ENCODE results near the gene HOXD3. TPM values are rescaled to one million over a fixed set of nuclear protein-coding genes. Genes with fewer than 3 reads are reported as not detected.
A peak's percentile ranks its signal among the peaks of the same experiment; 100 is the strongest.

Gene HOXD3
- total RNA-seq, 3 donors from 2014 or later = not detected

GRCh38 chr2:176126929-176127773, 30.0 kb upstream of the HOXD3 start:
- DNase-seq (peak; percentile 71), ATAC-seq (no peak)
- peaks cover 4% of the 10 kb centered on the region for H3K9me3 Mint-ChIP-seq
- peaks cover 79% of the 10 kb centered on the region for H3K27me3 Mint-ChIP-seq (ENCODE audit: low read depth)
- peaks cover 29% of the 10 kb centered on the region for H3K4me1 Mint-ChIP-seq (ENCODE audit: low read depth)
- no peak overlapping the region for H3K4me3 Mint-ChIP-seq
- H3K36me3 Mint-ChIP-seq (ENCODE audit: insufficient read depth) = no peaks in the 10 kb centered on the region

GRCh38 chr2:176127774-176128072, 29.4 kb upstream of the HOXD3 start:
- DNase-seq (no peak), ATAC-seq (no peak)
- peaks cover 82% of the 10 kb centered on the region for H3K27me3 Mint-ChIP-seq (ENCODE audit: low read depth)
- no peaks in the 10 kb centered on the region for H3K36me3 Mint-ChIP-seq (ENCODE audit: insufficient read depth)
- H3K4me1 Mint-ChIP-seq (ENCODE audit: low read depth) = peaks cover 31% of the 10 kb centered on the region
- peak overlapping the region; percentile 11 for H3K4me3 Mint-ChIP-seq
- peaks cover 4% of the 10 kb centered on the region for H3K9me3 Mint-ChIP-seq

GRCh38 chr2:176128172-176128981, 28.7 kb upstream of the HOXD3 start:
- Mint-ChIP-seq H3K36me3 (ENCODE audit: insufficient read depth) (no peaks in the 10 kb centered on the region), H3K4me1 (ENCODE audit: low read depth) (peaks cover 31% of the 10 kb centered on the region), H3K9me3 (peaks cover 4% of the 10 kb centered on the region), H3K4me3 (peak overlapping the region; percentile 59), H3K27me3 (ENCODE audit: low read depth) (peaks cover 85% of the 10 kb centered on the region)
- no peak for ATAC-seq
- DNase-seq = no peak

GRCh38 chr2:176128982-176129796, 27.9 kb upstream of the HOXD3 start, which contains the start of gene HOXD8:
Gene HOXD8, plus strand, starts transcription at chr2:176129705. Its CDS starts 662 bp downstream, at chr2:176130367.
- peaks cover 26% of the 10 kb centered on the region for H3K4me1 Mint-ChIP-seq (ENCODE audit: low read depth)
- peak in 1 of 2 donors; percentile 16 for ATAC-seq
- peaks cover 85% of the 10 kb centered on the region for H3K27me3 Mint-ChIP-seq (ENCODE audit: low read depth)
- H3K4me3 Mint-ChIP-seq = peak within 1 kb of the TSS; percentile 59
- no peak for DNase-seq
- no peaks in the 10 kb centered on the region for H3K36me3 Mint-ChIP-seq (ENCODE audit: insufficient read depth)
- peaks cover 4% of the 10 kb centered on the region for H3K9me3 Mint-ChIP-seq

GRCh38 chr2:176129813-176130146, 27.3 kb upstream of the HOXD3 start:
- peaks cover 4% of the 10 kb centered on the region for H3K9me3 Mint-ChIP-seq
- DNase-seq (no peak), ATAC-seq (peak; percentile 4 to 12)
- H3K4me1 Mint-ChIP-seq (ENCODE audit: low read depth) = peaks cover 26% of the 10 kb centered on the region
- H3K36me3 Mint-ChIP-seq (ENCODE audit: insufficient read depth) = no peaks in the 10 kb centered on the region
- no peak overlapping the region for H3K4me3 Mint-ChIP-seq
- H3K27me3 Mint-ChIP-seq (ENCODE audit: low read depth) = peaks cover 85% of the 10 kb centered on the region

GRCh38 chr2:176130147-176130956, 26.8 kb upstream of the HOXD3 start:
- H3K36me3 Mint-ChIP-seq (ENCODE audit: insufficient read depth) = peaks cover under 1% of the 10 kb centered on the region
- peaks cover 27% of the 10 kb centered on the region for H3K4me1 Mint-ChIP-seq (ENCODE audit: low read depth)
- H3K4me3 Mint-ChIP-seq = peak overlapping the region; percentile 48
- DNase-seq = no peak
- ATAC-seq = peak; percentile 42 to 49
- H3K27me3 Mint-ChIP-seq (ENCODE audit: low read depth) = peaks cover 85% of the 10 kb centered on the region
- peaks cover 4% of the 10 kb centered on the region for H3K9me3 Mint-ChIP-seq

- peak overlapping the region; percentile 48 for H3K4me3 Mint-ChIP-seq
- H3K4me1 Mint-ChIP-seq (ENCODE audit: low read depth) = peaks cover 32% of the 10 kb centered on the region
- H3K9me3 Mint-ChIP-seq = peaks cover 4% of the 10 kb centered on the region
- peaks cover 85% of the 10 kb centered on the region for H3K27me3 Mint-ChIP-seq (ENCODE audit: low read depth)
- peaks cover 2% of the 10 kb centered on the region for H3K36me3 Mint-ChIP-seq (ENCODE audit: insufficient read depth)
- DNase-seq (no peak), ATAC-seq (no peak)
Observed at GRCh38 chr2:176130957-176131847, 25.9 kb upstream of the HOXD3 start.

GRCh38 chr2:176131848-176132158, 25.3 kb upstream of the HOXD3 start:
- peaks cover 4% of the 10 kb centered on the region for H3K9me3 Mint-ChIP-seq
- peak overlapping the region; percentile 74 for H3K4me3 Mint-ChIP-seq
- H3K36me3 Mint-ChIP-seq (ENCODE audit: insufficient read depth) = peaks cover 2% of the 10 kb centered on the region
- peaks cover 32% of the 10 kb centered on the region for H3K4me1 Mint-ChIP-seq (ENCODE audit: low read depth)
- H3K27me3 Mint-ChIP-seq (ENCODE audit: low read depth) = peaks cover 81% of the 10 kb centered on the region
- DNase-seq (no peak), ATAC-seq (no peak)

- DNase-seq (no peak), ATAC-seq (no peak)
- Mint-ChIP-seq H3K4me3 (peak overlapping the region; percentile 74), H3K4me1 (ENCODE audit: low read depth) (peaks cover 32% of the 10 kb centered on the region), H3K27me3 (ENCODE audit: low read depth) (peaks cover 82% of the 10 kb centered on the region), H3K36me3 (ENCODE audit: insufficient read depth) (peaks cover 2% of the 10 kb centered on the region), H3K9me3 (peaks cover 4% of the 10 kb centered on the region)
Observed at GRCh38 chr2:176132205-176133171, 24.6 kb upstream of the HOXD3 start.

- no peak for ATAC-seq
- DNase-seq = no peak
- Mint-ChIP-seq H3K4me3 (no peak overlapping the region), H3K36me3 (ENCODE audit: insufficient read depth) (peaks cover 2% of the 10 kb centered on the region), H3K9me3 (peaks cover 4% of the 10 kb centered on the region), H3K4me1 (ENCODE audit: low read depth) (peaks cover 24% of the 10 kb centered on the region), H3K27me3 (ENCODE audit: low read depth) (peaks cover 82% of the 10 kb centered on the region)
Observed at GRCh38 chr2:176133389-176133788, 23.7 kb upstream of the HOXD3 start.

- no peak overlapping the region for H3K4me3 Mint-ChIP-seq
- peaks cover 5% of the 10 kb centered on the region for H3K9me3 Mint-ChIP-seq
- peaks cover 2% of the 10 kb centered on the region for H3K36me3 Mint-ChIP-seq (ENCODE audit: insufficient read depth)
- no peak for ATAC-seq
- H3K27me3 Mint-ChIP-seq (ENCODE audit: low read depth) = peaks cover 82% of the 10 kb centered on the region
- peaks cover 21% of the 10 kb centered on the region for H3K4me1 Mint-ChIP-seq (ENCODE audit: low read depth)
- DNase-seq = no peak
Observed at GRCh38 chr2:176134035-176134434, 23.1 kb upstream of the HOXD3 start.

- H3K36me3 Mint-ChIP-seq (ENCODE audit: insufficient read depth) = peaks cover 2% of the 10 kb centered on the region
- DNase-seq (no peak), ATAC-seq (no peak)
- peaks cover 22% of the 10 kb centered on the region for H3K4me1 Mint-ChIP-seq (ENCODE audit: low read depth)
- peaks cover 88% of the 10 kb centered on the region for H3K27me3 Mint-ChIP-seq (ENCODE audit: low read depth)
- H3K4me3 Mint-ChIP-seq = no peak overlapping the region
- peaks cover 8% of the 10 kb centered on the region for H3K9me3 Mint-ChIP-seq
Observed at GRCh38 chr2:176135035-176135440, 22.1 kb upstream of the HOXD3 start.

All from activated T-cell treated with anti-CD3 and anti-CD28 coated beads, Interleukin-2, amount 50 U/mL, for 4 hours (primary cell).